Ramos (cell line): ENCODE data around the gene HPN.

Experiments
- in situ Hi-C: fragments of 300-500 bp; cut with MboI; formaldehyde crosslinking; loops from one replicate; pipeline ENCODE4 v1.14.3; 2022; ENCODE audit warnings: low sequenced_read_pairs; ENCODE audit not compliant: unreplicated experiment

HPN gene

GRCh38 chr19:35076657-35077056 is 35.1 kb downstream of the HPN start:
- in situ Hi-C loops = loop anchor here (5.0 kb wide), 1 partner anchor 136 kb away; no protein-coding TSS in a partner anchor

- in situ Hi-C loops = loop anchor here (5.0 kb wide), 1 partner anchor 135 kb away; no protein-coding TSS in a partner anchor
These were observed 36.1 kb downstream of the HPN start for GRCh38 chr19:35077411-35078223.

- in situ Hi-C loops = loop anchor here (5.0 kb wide), 1 partner anchor 132 kb away; no protein-coding TSS in a partner anchor
These were observed 38.3 kb downstream of the HPN start for GRCh38 chr19:35079826-35080225.

GRCh38 chr19:35080613-35081170 is 39.2 kb downstream of the HPN start:
- in situ Hi-C loops = no loop called here

GRCh38 chr19:35081201-35081600 is 39.7 kb downstream of the HPN start:
- in situ Hi-C loops = no loop called here

GRCh38 chr19:35083691-35084508 is 42.4 kb downstream of the HPN start:
- in situ Hi-C loops = no loop called here

GRCh38 chr19:35084509-35084762 is 42.9 kb downstream of the HPN start:
- in situ Hi-C loops = no loop called here

GRCh38 chr19:35085947-35086346 is 44.4 kb downstream of the HPN start:
- in situ Hi-C loops = no loop called here

- in situ Hi-C loops = no loop called here
These were observed 44.9 kb downstream of the HPN start for GRCh38 chr19:35086455-35086854.

GRCh38 chr19:35087393-35087792 is 45.9 kb downstream of the HPN start:
- in situ Hi-C loops = no loop called here

- in situ Hi-C loops = no loop called here
These were observed 46.8 kb downstream of the HPN start for GRCh38 chr19:35088131-35088913.

GRCh38 chr19:35089554-35089953 is 48.0 kb downstream of the HPN start:
- in situ Hi-C loops = no loop called here

- in situ Hi-C loops = no loop called here
These were observed 48.6 kb downstream of the HPN start for GRCh38 chr19:35090160-35090505.

- in situ Hi-C loops = no loop called here
These were observed 49.1 kb downstream of the HPN start for GRCh38 chr19:35090506-35091214.

GRCh38 chr19:35093430-35093829 is 51.9 kb downstream of the HPN start:
- in situ Hi-C loops = no loop called here

- in situ Hi-C loops = no loop called here
These were observed 52.6 kb downstream of the HPN start for GRCh38 chr19:35093941-35094647.

GRCh38 chr19:35094656-35095055 is 53.1 kb downstream of the HPN start:
- in situ Hi-C loops = no loop called here

GRCh38 chr19:35095667-35096368 is 54.3 kb downstream of the HPN start:
- in situ Hi-C loops = no loop called here
